ENCODE results near the gene PRUNE1.

DNA sequence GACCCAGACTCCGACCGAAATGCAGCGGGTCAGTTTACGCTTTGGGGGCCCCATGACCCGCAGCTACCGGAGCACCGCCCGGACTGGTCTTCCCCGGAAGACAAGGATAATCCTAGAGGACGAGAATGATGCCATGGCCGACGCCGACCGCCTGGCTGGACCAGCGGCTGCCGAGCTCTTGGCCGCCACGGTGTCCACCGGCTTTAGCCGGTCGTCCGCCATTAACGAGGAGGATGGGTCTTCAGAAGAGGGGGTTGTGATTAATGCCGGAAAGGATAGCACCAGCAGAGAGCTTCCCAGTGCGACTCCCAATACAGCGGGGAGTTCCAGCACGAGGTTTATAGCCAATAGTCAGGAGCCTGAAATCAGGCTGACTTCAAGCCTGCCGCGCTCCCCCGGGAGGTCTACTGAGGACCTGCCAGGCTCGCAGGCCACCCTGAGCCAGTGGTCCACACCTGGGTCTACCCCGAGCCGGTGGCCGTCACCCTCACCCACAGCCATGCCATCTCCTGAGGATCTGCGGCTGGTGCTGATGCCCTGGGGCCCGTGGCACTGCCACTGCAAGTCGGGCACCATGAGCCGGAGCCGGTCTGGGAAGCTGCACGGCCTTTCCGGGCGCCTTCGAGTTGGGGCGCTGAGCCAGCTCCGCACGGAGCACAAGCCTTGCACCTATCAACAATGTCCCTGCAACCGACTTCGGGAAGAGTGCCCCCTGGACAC, 39.8 kb downstream of the PRUNE1 start:
- TF ChIP-seq, protein P1, sequence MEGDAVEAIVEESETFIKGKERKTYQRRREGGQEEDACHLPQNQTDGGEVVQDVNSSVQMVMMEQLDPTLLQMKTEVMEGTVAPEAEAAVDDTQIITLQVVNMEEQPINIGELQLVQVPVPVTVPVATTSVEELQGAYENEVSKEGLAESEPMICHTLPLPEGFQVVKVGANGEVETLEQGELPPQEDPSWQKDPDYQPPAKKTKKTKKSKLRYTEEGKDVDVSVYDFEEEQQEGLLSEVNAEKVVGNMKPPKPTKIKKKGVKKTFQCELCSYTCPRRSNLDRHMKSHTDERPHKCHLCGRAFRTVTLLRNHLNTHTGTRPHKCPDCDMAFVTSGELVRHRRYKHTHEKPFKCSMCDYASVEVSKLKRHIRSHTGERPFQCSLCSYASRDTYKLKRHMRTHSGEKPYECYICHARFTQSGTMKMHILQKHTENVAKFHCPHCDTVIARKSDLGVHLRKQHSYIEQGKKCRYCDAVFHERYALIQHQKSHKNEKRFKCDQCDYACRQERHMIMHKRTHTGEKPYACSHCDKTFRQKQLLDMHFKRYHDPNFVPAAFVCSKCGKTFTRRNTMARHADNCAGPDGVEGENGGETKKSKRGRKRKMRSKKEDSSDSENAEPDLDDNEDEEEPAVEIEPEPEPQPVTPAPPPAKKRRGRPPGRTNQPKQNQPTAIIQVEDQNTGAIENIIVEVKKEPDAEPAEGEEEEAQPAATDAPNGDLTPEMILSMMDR (IDR thresholded peaks at IDR 0.05): peak in 4 of 6 experiments; percentile 17 to 56 (median 56)
- TF ChIP-seq POLR2A (IDR thresholded peaks at IDR 0.05): no peak

Measured in thyroid gland (tissue), 4 donors.